Erythroblast (primary cell): ENCODE data around the gene NRBP1.

Experiments used
- GATA1 ChIP-seq: IDR thresholded peaks from 2 replicates; pipeline ENCODE4 v1.6.1; 2011; ENCODE audit warnings: low read depth, mild to moderate bottlenecking, control low read depth, low read length, moderate library complexity
- POLR2A ChIP-seq: IDR thresholded peaks from 2 replicates; pipeline ENCODE4 v1.6.1; 2011; ENCODE audit warnings: mild to moderate bottlenecking, low read length

DNA sequence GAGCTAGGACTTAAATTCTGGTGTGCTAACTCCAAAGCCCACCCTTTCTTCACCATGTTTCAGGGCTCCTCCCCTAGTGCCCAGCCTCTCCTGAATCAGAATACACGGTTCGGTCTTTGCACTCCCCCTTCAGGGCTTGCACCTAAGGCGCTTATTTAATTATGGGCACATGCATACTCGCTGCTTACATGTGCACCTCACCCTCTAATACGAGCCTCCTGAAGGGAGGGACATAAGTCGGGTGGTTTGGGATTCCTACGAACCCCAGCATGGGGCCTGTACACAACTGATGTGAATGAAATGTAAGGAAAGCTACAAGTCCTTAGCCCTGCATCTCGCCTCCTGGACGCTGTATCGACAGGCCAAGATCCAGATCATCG lies 60.7 kb downstream of the NRBP1 start:
- no peak for TF ChIP-seq POLR2A
- no peak for TF ChIP-seq GATA1
